ENCODE measurements around the gene SENP8. TPM values are rescaled to one million over a fixed set of nuclear protein-coding genes. Genes with fewer than 3 reads are reported as not detected.

Gene SENP8
- total and polyA plus RNA-seq, 2 of the 4 experiments (the other 2 are of a cell fraction) = 1.6 to 2.9 TPM

- no CpG with 5 or more reads among the region's 3 CpGs for WGBS, 2 experiments (ENCODE audit: extremely low coverage in 2 of 2, insufficient read length in 1 of 2)
- CTCF ChIA-PET = no interaction called here
Observed at GRCh38 chr15:72192416-72192815, 74.2 kb downstream of the SENP8 start.

More at GRCh38 chr15:72192416-72192815, 74.2 kb downstream of the SENP8 start:
- Histone ChIP-seq H2AFZ (replicated peaks; ENCODE audit: low read length, poor library complexity) (no peak overlapping the region), H3K4ac (ENCODE audit: low read depth, low read length) (no peak overlapping the region), H3K79me1 (ENCODE audit: low read depth in 1 of 2, low read length in 2 of 2) (no peaks in the 10 kb centered on the region), H2BK120ac (ENCODE audit: low read depth, low read length) (no peak overlapping the region), H4K20me1 (ENCODE audit: insufficient read depth, low read length) (peaks cover 6% of the 10 kb centered on the region), H3K9me1 (ENCODE audit: insufficient read depth, low read length) (no peaks in the 10 kb centered on the region), H2AK5ac (ENCODE audit: low read depth, low read length) (no peak overlapping the region), H3K4me1 (ENCODE audit: control insufficient read depth, insufficient read depth, low read length) (no peaks in the 10 kb centered on the region), H3K9me3 (ENCODE audit: control insufficient read depth, insufficient read depth, low read length) (no peaks in the 10 kb centered on the region), H3K23ac (ENCODE audit: low read depth, low read length) (no peak overlapping the region), H4K91ac (ENCODE audit: insufficient read depth, low read depth, low read length) (no peak overlapping the region), H2BK5ac (ENCODE audit: low read depth, low read length, poor library complexity, severe bottlenecking) (no peak overlapping the region), H4K8ac (ENCODE audit: low read depth in 2 of 2, low read length in 2 of 2) (no peak overlapping the region; a peak in 1 of 4 replicates), H3K27ac (ENCODE audit: insufficient read depth, low read length) (no peak overlapping the region), H2BK20ac (ENCODE audit: low read depth, low read length) (no peak overlapping the region), H3K4me3 (ENCODE audit: insufficient read depth, low read depth, low read length) (no peak overlapping the region), H3K27me3 (ENCODE audit: control insufficient read depth, insufficient read depth, low read length) (peaks cover 14% of the 10 kb centered on the region), H4K5ac (ENCODE audit: low read depth, low read length) (no peak overlapping the region), H2BK15ac (ENCODE audit: low read depth, low read length) (no peak overlapping the region), H3K18ac (ENCODE audit: low read depth, low read length) (no peak overlapping the region), H3K9ac (ENCODE audit: low read depth, low read length) (no peak overlapping the region), H3K56ac (ENCODE audit: extremely low read depth, insufficient read depth, low read length) (no peak overlapping the region), H3K14ac (replicated peaks; ENCODE audit: low read depth, low read length) (no peak overlapping the region), H3K36me3 (ENCODE audit: control insufficient read depth, insufficient read depth, low read length) (no peaks in the 10 kb centered on the region), H3K4me2 (ENCODE audit: low read depth, low read length) (no peak overlapping the region), H2AK9ac (replicated peaks; ENCODE audit: low read depth, low read length, poor library complexity) (no peak overlapping the region)
- intact Hi-C loops (cut with micrococcal nuclease) (no loop called here), in situ Hi-C loops (cut with MboI; ENCODE audit: low sequenced_read_pairs) (no loop called here), dilution Hi-C loops (cut with HindIII; ENCODE audit: low sequenced_read_pairs, unreplicated experiment) (no loop called here)
- DNase-seq (no peak), ATAC-seq (ENCODE audit: low read depth) (no peak)
- TF ChIP-seq SMC3 (IDR thresholded peaks at IDR 0.05; ENCODE audit: low read depth, low read length) (no peak), CHD1 (IDR thresholded peaks at IDR 0.05; ENCODE audit: low read depth, low read length) (no peak), POLR2A (IDR thresholded peaks at IDR 0.05; ENCODE audit: low read depth, low read length) (no peak), RCOR1 (IDR thresholded peaks at IDR 0.05; ENCODE audit: insufficient replicate concordance, low read length) (no peak), MAFK (IDR thresholded peaks at IDR 0.05; ENCODE audit: low read depth, low read length) (no peak), CEBPB (IDR thresholded peaks at IDR 0.05; ENCODE audit: low read depth, low read length) (no peak), BHLHE40 (IDR thresholded peaks at IDR 0.05; ENCODE audit: low read depth, low read length) (no peak), RFX5 (IDR thresholded peaks at IDR 0.05; ENCODE audit: low read depth, low read length) (no peak), MAZ (IDR thresholded peaks at IDR 0.05; ENCODE audit: borderline replicate concordance, low read depth, low read length) (no peak), NFE2L2 (IDR thresholded peaks at IDR 0.05; ENCODE audit: low read depth, low read length) (no peak), MXI1 (IDR thresholded peaks at IDR 0.05; ENCODE audit: borderline replicate concordance, low read depth, low read length) (no peak), RAD21 (IDR thresholded peaks at IDR 0.05; ENCODE audit: low read length) (no peak), FOS (IDR thresholded peaks at IDR 0.05; ENCODE audit: low read depth, low read length) (no peak), CTCF (conservative IDR thresholded peaks at IDR 0.05; ENCODE audit: low read depth, low read length) (no peak)
- TF ChIP-seq, protein P1, sequence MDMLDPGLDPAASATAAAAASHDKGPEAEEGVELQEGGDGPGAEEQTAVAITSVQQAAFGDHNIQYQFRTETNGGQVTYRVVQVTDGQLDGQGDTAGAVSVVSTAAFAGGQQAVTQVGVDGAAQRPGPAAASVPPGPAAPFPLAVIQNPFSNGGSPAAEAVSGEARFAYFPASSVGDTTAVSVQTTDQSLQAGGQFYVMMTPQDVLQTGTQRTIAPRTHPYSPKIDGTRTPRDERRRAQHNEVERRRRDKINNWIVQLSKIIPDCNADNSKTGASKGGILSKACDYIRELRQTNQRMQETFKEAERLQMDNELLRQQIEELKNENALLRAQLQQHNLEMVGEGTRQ (IDR thresholded peaks at IDR 0.05; ENCODE audit: low read depth, low read length) = no peak
- TF ChIP-seq, protein P2, sequence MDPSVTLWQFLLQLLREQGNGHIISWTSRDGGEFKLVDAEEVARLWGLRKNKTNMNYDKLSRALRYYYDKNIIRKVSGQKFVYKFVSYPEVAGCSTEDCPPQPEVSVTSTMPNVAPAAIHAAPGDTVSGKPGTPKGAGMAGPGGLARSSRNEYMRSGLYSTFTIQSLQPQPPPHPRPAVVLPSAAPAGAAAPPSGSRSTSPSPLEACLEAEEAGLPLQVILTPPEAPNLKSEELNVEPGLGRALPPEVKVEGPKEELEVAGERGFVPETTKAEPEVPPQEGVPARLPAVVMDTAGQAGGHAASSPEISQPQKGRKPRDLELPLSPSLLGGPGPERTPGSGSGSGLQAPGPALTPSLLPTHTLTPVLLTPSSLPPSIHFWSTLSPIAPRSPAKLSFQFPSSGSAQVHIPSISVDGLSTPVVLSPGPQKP (IDR thresholded peaks at IDR 0.05; ENCODE audit: borderline replicate concordance, low read depth, low read length) = no peak
- no TSS peak for BruUV-seq (replicated peaks)
- POLR2A ChIA-PET (ENCODE audit: unreplicated experiment) = no interaction called here

Data from IMR-90 (cell line).